Progenitor cell of endocrine pancreas (in vitro differentiated cells): ENCODE measurements around the gene RCE1. TPM values are rescaled to one million over a fixed set of nuclear protein-coding genes. Genes with fewer than 3 reads are reported as not detected.

Source experiments
- DNase-seq: peaks from one replicate; pipeline ENCODE4 v3.0.0; 2021; ENCODE audit warnings: low spot score; ENCODE audit not compliant: unreplicated experiment
- H3K27ac Mint-ChIP-seq: 2 replicates; pipeline ENCODE4 v1.8.0; 2021; ENCODE audit warnings: mild to moderate bottlenecking, moderate library complexity, mixed read lengths
- H3K27me3 Mint-ChIP-seq: 2 replicates; pipeline ENCODE4 v1.8.0; 2021; ENCODE audit warnings: mixed read lengths
- H3K36me3 Mint-ChIP-seq: 2 replicates; pipeline ENCODE4 v1.8.0; 2022; ENCODE audit warnings: mixed read lengths; ENCODE audit not compliant: insufficient read depth
- H3K4me1 Mint-ChIP-seq: 2 replicates; pipeline ENCODE4 v1.8.0; 2021; ENCODE audit warnings: low read depth, mixed read lengths
- H3K4me3 Mint-ChIP-seq: 2 replicates; pipeline ENCODE4 v1.8.0; 2021; ENCODE audit warnings: low read depth, mild to moderate bottlenecking, moderate library complexity, mixed read lengths
- H3K9me3 Mint-ChIP-seq: 2 replicates; pipeline ENCODE4 v1.8.0; 2021; ENCODE audit warnings: low read depth, mixed read lengths
- total RNA-seq: library from RNA; stranded (reverse); gene quantifications from 2 replicates; pipeline ENCODE4 v1.2.1, GENCODE V29; 2021
- TF ChIP-seq, protein P1 (sequence below): fragments of 200-600 bp; sonication (generic); IDR thresholded peaks from one replicate; pipeline ENCODE4 v1.5.0; 2021; ENCODE audit warnings: antibody characterized with exemption, mild to moderate bottlenecking; ENCODE audit not compliant: unreplicated experiment

The RCE1 gene
- total RNA-seq, 1 donor from 2014 or later: 33.3 TPM

- Mint-ChIP-seq H3K27me3 (peaks cover 24% of the 10 kb centered on the region), H3K4me3 (no peak overlapping the region), H3K27ac (no peak overlapping the region), H3K9me3 (no peaks in the 10 kb centered on the region), H3K36me3 (no peaks in the 10 kb centered on the region), H3K4me1 (peaks cover 27% of the 10 kb centered on the region)
- TF ChIP-seq, protein P1, sequence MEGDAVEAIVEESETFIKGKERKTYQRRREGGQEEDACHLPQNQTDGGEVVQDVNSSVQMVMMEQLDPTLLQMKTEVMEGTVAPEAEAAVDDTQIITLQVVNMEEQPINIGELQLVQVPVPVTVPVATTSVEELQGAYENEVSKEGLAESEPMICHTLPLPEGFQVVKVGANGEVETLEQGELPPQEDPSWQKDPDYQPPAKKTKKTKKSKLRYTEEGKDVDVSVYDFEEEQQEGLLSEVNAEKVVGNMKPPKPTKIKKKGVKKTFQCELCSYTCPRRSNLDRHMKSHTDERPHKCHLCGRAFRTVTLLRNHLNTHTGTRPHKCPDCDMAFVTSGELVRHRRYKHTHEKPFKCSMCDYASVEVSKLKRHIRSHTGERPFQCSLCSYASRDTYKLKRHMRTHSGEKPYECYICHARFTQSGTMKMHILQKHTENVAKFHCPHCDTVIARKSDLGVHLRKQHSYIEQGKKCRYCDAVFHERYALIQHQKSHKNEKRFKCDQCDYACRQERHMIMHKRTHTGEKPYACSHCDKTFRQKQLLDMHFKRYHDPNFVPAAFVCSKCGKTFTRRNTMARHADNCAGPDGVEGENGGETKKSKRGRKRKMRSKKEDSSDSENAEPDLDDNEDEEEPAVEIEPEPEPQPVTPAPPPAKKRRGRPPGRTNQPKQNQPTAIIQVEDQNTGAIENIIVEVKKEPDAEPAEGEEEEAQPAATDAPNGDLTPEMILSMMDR: no peak
- DNase-seq: no peak
These were observed 35.2 kb downstream of the RCE1 start for GRCh38 chr11:66878474-66878873.

GRCh38 chr11:66879000-66879399 lies 35.8 kb downstream of the RCE1 start:
- Mint-ChIP-seq H3K4me3 (no peak overlapping the region), H3K27me3 (peaks cover 24% of the 10 kb centered on the region)

GRCh38 chr11:66879583-66879982 lies 36.3 kb downstream of the RCE1 start:
- no peak for DNase-seq
- Mint-ChIP-seq H3K4me3 (no peak overlapping the region), H3K27me3 (peaks cover 20% of the 10 kb centered on the region), H3K27ac (no peak overlapping the region), H3K9me3 (no peaks in the 10 kb centered on the region), H3K36me3 (no peaks in the 10 kb centered on the region), H3K4me1 (peaks cover 27% of the 10 kb centered on the region)
- TF ChIP-seq, protein P1: no peak

More at GRCh38 chr11:66879000-66879399, 35.8 kb downstream of the RCE1 start:
- no peaks in the 10 kb centered on the region for H3K36me3 Mint-ChIP-seq
- no peak overlapping the region for H3K27ac Mint-ChIP-seq
- DNase-seq: no peak
- TF ChIP-seq, protein P1: no peak
- H3K4me1 Mint-ChIP-seq: peaks cover 27% of the 10 kb centered on the region
- H3K9me3 Mint-ChIP-seq: no peaks in the 10 kb centered on the region

DNA sequence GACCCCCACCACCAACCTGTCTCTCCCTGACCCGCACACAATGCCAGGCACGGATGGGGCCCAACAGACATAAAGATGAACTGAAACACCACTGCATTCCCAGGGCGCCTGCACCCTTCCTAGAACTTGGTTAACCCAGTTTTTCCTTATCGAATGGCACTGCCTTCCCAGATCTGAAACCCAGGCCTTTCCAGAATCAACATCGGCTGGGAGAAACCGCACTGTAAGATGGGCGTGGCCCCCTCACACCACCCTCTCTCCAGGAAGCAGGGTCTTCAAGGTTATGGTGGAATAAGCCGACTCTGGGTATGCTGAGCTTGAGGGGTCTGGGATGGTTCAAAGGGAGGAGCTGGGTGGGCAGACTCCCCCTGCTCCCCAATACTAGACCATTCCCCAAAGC lies 36.8 kb downstream of the RCE1 start:
- Mint-ChIP-seq H3K4me1 (peaks cover 27% of the 10 kb centered on the region), H3K27ac (no peak overlapping the region), H3K9me3 (no peaks in the 10 kb centered on the region), H3K4me3 (no peak overlapping the region), H3K27me3 (peaks cover 15% of the 10 kb centered on the region), H3K36me3 (no peaks in the 10 kb centered on the region)
- TF ChIP-seq, protein P1: no peak
- no peak for DNase-seq

DNA sequence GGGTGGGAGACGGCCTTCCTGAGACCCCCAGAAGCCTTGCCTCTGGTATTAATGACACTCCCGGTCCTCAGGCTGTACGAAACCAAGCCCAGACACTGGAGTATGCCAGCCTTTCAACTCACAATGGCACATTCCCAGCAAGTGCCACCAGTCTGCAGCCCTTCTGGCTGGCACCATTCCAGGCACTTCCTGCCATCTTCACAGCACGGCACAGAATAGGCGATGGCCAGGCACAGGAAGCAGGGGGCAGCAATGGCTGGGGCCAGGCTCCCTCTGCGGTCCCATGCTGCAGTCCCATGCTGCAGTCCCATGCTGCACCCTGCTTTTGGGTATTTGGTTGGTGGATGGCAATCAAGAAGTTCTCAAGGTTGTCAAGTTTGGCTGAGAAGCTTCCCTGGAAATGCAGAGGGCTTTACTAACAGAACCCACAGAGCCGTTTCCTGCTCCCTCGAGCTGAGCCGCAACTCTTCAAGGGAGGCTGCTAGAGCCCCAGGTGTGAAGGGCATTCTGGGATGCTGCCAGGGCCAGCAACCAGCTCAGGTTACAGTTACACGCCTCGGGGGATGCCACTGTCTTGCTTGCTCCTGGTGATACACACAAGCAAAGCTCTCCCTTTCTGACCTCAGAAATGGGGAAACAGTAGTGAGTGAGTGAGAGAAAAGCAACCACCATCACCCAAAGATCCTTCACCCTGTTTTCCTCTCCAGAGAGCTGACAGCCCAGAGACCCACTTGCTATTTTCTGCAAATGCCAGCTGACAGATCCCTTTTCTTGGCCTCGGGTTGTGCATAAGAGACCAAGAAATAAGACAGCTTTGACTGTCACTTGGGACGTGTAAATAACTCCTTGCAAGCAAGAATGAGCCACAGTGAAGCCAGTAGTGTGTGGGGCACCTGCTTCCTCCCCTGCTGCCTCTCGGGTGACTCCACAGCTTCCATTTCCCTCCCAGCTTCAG lies 37.5 kb downstream of the RCE1 start:
- no peak for DNase-seq
- Mint-ChIP-seq H3K4me1 (peaks cover 26% of the 10 kb centered on the region), H3K9me3 (no peaks in the 10 kb centered on the region), H3K27ac (peak overlapping the region; percentile 71), H3K4me3 (no peak overlapping the region), H3K36me3 (no peaks in the 10 kb centered on the region), H3K27me3 (peaks cover 8% of the 10 kb centered on the region)
- TF ChIP-seq, protein P1: no peak
